ENCODE measurements around the gene SNRNP27.
"Not testable (repeated sequence)": the region's sequence is repeated elsewhere in the genome, so short reads cannot be mapped to it uniquely, and the experiment has no call there.

The SNRNP27 gene

DNA sequence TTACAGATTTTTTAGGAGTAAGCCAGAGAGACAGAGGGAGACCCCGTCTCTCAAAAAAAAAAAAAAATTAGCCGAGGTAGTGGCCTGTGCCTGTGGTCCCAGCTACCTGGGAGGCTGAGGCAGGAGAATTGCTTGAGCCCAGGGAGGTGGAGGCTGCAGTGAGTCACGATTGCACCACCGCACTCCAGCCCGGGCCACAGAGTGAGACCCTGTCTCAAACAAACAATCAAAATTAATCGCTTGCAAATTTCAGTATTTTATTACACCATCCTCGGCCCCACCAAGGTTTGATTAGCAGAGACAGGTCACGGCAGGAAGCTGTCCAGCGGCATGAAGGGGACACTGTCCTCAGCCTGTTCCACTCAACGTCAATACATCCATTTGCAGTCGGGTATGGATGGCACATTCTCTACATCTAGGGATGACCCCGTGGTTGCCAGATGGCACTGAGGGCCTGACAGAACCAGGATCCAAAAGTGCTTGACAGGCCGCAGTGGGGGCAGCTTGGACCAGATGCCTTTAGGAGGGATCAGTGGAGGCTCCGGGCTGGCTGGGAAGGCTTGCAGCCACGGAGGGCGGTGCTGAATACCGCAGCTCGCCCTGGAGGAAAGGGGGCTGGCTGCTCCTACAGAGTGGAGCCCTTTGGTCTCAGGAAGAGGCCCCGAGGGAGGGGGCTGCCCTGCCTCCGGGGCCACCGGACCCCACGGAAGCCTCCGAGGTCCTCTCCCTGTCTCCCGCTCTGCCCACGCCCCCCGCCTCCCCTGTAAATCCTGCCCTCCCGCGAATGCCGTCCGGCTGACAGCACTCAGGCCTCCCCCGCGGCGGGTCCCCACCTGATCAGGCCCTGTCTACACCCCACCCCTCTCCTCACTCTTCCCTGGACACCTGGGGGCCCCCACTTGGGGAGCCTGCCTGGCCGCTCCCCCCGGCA is 54.5 kb downstream of the SNRNP27 start:
- no peak for DNase-seq

DNA sequence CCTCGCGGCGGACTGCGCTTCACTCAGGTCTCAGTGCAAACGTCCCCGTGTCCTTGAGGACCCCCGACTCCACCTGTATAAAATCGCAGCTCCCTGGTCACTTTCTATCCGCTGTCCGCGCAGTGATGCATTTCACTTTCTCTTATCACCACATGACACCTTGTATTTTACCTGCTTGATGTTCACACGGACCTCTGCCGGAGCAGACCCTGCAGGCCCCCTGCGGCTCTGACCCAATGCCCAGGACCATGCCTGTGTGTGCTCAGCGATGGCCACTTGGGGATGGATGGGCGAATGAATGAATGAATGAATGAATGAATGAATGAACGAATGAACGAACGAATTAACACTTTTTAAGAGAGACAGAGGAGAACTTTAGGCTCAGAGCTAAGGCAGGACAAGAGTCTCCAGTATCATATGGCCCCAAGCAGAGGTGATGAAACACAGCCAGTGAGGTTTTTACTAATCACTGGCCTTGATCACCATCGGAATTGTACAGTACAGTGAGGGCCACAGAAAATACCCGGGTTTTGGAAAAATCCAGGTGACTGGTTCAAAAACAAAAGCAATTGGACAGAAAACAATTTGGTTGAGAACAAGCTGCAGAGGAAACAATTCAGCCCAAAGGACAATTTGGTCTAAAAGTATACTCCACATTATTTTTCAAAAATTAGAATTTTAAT is 55.3 kb downstream of the SNRNP27 start:
- DNase-seq, result no peak

DNA sequence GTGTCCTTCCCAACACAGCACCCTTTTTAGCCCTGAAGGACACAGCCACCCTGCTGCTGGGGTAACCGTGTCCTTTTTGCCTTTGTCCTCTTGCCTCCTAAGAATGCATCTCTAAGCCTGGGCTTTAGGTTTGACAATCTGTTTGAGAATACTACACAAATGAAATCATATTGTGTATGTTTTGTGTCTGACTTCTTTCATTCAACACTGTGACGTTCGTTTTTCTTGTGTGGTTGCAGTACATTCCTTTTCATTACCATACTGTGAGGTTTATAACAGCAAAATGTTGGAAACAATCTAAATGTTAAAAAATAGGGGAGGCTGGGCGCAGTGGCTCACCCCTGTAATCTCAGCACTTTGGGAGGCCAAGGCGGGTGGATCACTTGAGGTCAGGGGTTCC is 56.5 kb downstream of the SNRNP27 start:
- DNase-seq, result no peak

DNA sequence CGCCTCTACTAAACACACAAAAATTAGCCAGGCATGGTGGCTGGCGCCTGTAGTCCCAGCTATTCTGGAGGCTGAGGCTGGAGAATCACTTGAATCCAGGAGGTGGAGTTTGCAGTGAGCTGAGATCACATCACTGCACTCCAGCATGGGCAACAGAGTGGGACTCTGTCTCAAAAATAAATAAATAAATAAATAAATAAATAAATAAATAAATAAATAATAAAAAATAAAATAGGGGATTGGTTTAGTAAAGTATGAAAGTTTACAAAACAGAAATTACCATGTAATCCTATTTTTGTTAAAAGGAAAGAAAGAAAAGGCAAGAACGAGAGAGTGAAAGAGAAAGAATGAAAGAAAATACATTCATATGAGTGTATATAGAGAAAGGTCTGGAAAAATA is 56.9 kb downstream of the SNRNP27 start:
- DNase-seq, result not testable (repeated sequence)

DNA sequence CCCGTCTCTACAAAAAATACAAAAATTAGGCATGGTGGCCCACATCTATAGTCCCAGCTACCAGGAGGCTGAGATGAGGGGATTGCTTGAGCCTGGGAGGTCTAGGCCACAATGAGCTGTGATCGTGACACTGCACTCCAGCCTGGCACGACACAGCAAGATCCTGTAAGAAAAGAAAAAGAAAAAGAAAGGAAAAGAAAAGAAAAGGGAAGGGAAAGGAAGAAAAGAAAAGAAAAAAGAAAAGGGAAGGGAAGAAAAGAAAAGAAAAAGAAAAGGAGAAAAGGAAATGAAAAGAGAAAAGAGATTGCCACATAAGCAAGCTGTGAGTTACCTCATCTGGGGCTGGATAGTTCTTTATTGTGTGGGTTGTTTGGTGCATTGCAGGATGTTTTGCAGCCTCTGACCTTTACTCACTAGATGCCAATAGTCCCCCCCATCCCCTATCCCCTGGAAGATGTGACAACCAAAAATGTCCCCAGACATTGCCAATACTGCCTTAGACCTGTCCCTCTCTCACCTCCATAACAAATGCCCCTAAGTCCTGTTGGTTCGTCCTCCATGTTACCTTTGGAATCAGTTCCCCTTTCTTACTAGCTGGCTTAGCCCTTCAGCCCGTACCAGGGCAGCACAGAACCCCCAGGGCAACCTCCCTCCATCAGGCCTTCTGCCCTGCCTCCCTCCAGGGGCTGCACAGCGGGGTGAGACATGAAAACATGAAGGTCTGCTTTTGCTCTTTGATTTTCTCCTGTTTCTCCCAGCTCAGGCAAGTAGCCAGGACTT is 58.8 kb downstream of the SNRNP27 start:
- no peak for DNase-seq

DNA sequence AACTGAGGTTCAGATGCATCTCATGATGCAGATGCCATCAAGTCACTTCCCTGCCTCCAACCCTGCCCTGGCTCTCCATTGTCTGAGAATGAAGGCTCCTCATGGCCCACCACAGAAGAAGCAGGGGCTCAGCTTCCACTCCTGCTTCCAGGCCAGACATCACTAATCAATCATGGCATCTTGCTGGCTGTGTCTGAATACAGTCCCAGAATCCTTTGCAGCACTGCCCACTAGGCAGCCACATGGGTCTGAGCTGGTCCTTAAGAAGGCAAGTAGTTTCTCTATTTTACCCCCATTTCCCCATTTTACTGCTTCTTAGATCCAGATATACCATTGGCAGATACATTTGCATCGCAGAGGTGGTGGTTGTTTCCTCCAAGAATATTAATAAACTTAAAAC is 60.3 kb downstream of the SNRNP27 start:
- DNase-seq, result no peak

All from NCI-H524 treated with DMSO at 0.1 percent for 48 hours (cell line).